HG03442 (cell line): Measurements from ENCODE around the gene ZNF516.

Experiments used
- ATAC-seq: cut with Tn5 transposase; IDR thresholded peaks from one replicate; pipeline ENCODE4 v1.9.1; 2021; ENCODE audit warnings: mild to moderate bottlenecking, moderate library complexity; ENCODE audit not compliant: unreplicated experiment

ZNF516 gene

GRCh38 chr18:76368976-76369375, 126.1 kb downstream of the ZNF516 start:
- ATAC-seq: no peak

GRCh38 chr18:76368271-76368670, 126.8 kb downstream of the ZNF516 start:
- ATAC-seq: no peak

GRCh38 chr18:76367168-76368125, 127.6 kb downstream of the ZNF516 start:
- ATAC-seq: no peak

GRCh38 chr18:76365561-76365960, 129.5 kb downstream of the ZNF516 start:
- no peak for ATAC-seq

- peak; percentile 87 for ATAC-seq
Observed at GRCh38 chr18:76364282-76365259, 130.5 kb downstream of the ZNF516 start.

- no peak for ATAC-seq
Observed at GRCh38 chr18:76363436-76364120, 131.5 kb downstream of the ZNF516 start.

GRCh38 chr18:76362676-76363075, 132.4 kb downstream of the ZNF516 start:
- no peak for ATAC-seq

- ATAC-seq: no peak
Observed at GRCh38 chr18:76361219-76361618, 133.8 kb downstream of the ZNF516 start.

- no peak for ATAC-seq
Observed at GRCh38 chr18:76359909-76360308, 135.1 kb downstream of the ZNF516 start.

GRCh38 chr18:76358774-76359173, 136.3 kb downstream of the ZNF516 start:
- no peak for ATAC-seq

- no peak for ATAC-seq
Observed at GRCh38 chr18:76357585-76358260, 137.3 kb downstream of the ZNF516 start.

GRCh38 chr18:76357174-76357573, 137.9 kb downstream of the ZNF516 start:
- ATAC-seq: no peak

- ATAC-seq: no peak
Observed at GRCh38 chr18:76356666-76357065, 138.4 kb downstream of the ZNF516 start.

- ATAC-seq: no peak
Observed at GRCh38 chr18:76354348-76354747, 140.7 kb downstream of the ZNF516 start.

GRCh38 chr18:76353500-76353899, 141.5 kb downstream of the ZNF516 start:
- no peak for ATAC-seq

- ATAC-seq: no peak
Observed at GRCh38 chr18:76353046-76353445, 142.0 kb downstream of the ZNF516 start.

GRCh38 chr18:76351961-76352581, 143.0 kb downstream of the ZNF516 start:
- ATAC-seq: no peak

GRCh38 chr18:76350134-76351025, 144.7 kb downstream of the ZNF516 start:
- ATAC-seq: no peak
